Measurements from ENCODE around the gene NPBWR2. TPM values are rescaled to one million over a fixed set of nuclear protein-coding genes. Genes with fewer than 3 reads are reported as not detected.

NPBWR2 gene
- polyA plus RNA-seq, 3 donors from 2014 or later = not detected

- DNase-seq = no peak
- peaks cover 0 to 11% (median 2%) of the 10 kb centered on the region in 6 donors for H3K9me3 Mint-ChIP-seq
- H3K27me3 Mint-ChIP-seq (ENCODE audit: low read depth in 3 of 3) = peaks cover 1 to 8% (median 2%) of the 10 kb centered on the region in 3 donors
- no peak overlapping the region for H3K27ac Mint-ChIP-seq
- H3K4me3 Mint-ChIP-seq = no peak overlapping the region
- no peaks in the 10 kb centered on the region for H3K4me1 Mint-ChIP-seq
- H3K36me3 Mint-ChIP-seq = peaks cover 0 to 3% (median 0%) of the 10 kb centered on the region in 3 donors
Observed at GRCh38 chr20:64149141-64149540, 41.8 kb upstream of the NPBWR2 start.

DNA sequence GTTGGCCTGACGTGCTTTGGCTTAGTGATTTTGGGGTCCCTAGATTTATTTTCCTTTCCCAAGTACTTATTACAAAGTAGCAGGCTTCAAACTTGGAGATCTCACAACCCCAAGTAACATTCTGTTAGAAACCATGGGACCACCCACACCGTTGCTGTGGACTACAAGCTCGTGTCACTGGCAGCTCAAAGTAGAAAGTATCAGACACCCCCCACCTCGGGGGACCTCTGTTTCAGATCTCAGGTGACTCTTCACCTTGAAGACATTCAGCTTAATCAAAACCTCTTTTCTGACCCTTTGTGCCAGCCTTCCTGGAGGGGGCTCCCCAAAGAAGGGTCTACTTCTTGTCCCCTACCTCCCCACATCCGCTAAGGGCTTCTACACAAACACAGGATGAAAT lies 41.2 kb upstream of the NPBWR2 start:
- Mint-ChIP-seq H3K27ac (no peak overlapping the region), H3K4me3 (no peak overlapping the region), H3K27me3 (ENCODE audit: low read depth in 3 of 3) (peaks cover 1 to 8% (median 2%) of the 10 kb centered on the region in 3 donors), H3K9me3 (peaks cover 0 to 12% (median 2%) of the 10 kb centered on the region in 6 donors), H3K36me3 (peaks cover 0 to 3% (median 0%) of the 10 kb centered on the region in 3 donors), H3K4me1 (no peaks in the 10 kb centered on the region)
- DNase-seq = no peak

DNA sequence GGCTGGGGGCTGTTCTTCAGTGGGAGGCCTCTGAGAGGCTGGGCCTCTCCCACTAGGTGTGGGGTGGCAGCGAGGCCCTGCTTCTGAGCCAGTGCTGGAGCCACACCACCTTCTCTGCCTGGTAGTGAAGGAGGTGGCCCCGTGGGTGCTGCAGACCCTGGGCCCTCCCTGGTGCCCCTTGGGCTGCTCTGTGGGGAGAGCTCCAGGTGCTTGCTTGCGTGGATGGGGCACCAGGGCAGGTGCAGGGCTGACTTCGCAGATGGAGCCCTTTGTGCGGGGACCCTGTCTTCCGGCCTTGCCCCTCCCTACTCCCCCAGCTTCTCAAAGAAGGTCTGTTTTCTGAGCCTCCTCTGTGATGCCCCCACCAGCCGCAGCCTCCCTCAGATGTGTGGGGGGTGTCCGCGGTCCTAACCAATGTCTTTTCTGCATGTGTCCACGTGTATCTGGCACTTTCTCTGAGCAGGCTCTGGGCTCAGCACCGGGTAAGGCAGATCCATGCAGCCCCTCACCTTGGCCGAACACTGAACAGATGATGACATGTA lies 39.6 kb upstream of the NPBWR2 start:
- Mint-ChIP-seq H3K4me1 (no peaks in the 10 kb centered on the region), H3K36me3 (peaks cover 0 to 3% (median 0%) of the 10 kb centered on the region in 3 donors), H3K4me3 (no peak overlapping the region)

DNA sequence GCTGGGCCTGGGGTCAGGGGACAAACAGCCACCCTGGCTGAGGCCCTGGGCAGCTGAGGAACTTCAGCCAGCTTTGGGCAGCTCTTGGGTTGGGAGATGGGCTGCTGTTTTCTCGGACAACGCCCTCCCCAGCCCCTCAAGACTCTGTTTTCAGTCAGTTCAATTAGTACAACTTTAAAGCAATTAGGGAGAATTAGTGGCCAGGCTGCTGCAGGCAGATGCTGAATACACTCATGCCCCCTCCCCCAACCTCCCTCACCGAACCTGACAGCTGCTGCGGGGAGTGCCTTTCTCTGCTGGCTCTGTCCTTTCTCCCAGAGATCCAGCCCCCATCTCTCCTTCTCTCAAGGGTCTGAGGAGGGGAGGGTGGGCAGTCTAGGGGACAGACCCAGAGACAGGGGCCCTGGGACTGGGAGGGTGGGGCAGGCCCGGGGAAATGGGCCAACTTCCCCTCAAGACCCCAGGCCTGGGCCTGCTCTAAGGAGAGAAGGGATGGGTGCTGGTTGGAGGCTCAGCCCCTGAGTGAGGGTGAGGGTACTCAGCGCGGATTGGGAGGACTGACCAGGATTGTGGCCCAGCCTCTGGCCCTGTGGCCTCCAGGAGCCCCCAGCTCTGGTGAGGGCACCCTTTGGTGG lies 39.1 kb upstream of the NPBWR2 start:
- no peak overlapping the region for H3K4me3 Mint-ChIP-seq
- H3K27ac Mint-ChIP-seq = no peak overlapping the region
- H3K4me1 Mint-ChIP-seq = no peaks in the 10 kb centered on the region
- H3K36me3 Mint-ChIP-seq = peaks cover 0 to 3% (median 0%) of the 10 kb centered on the region in 3 donors
- no peak for DNase-seq
- peaks cover 1 to 8% (median 2%) of the 10 kb centered on the region in 3 donors for H3K27me3 Mint-ChIP-seq (ENCODE audit: low read depth in 3 of 3)
- H3K9me3 Mint-ChIP-seq = peaks cover 0 to 12% (median 3%) of the 10 kb centered on the region in 6 donors

More for the DNA sequence above, 39.6 kb upstream of the NPBWR2 start:
- Mint-ChIP-seq H3K27me3 (ENCODE audit: low read depth in 3 of 3) (peaks cover 1 to 10% (median 2%) of the 10 kb centered on the region in 3 donors), H3K27ac (no peak overlapping the region), H3K9me3 (peaks cover 0 to 12% (median 3%) of the 10 kb centered on the region in 6 donors)
- DNase-seq = no peak

DNA sequence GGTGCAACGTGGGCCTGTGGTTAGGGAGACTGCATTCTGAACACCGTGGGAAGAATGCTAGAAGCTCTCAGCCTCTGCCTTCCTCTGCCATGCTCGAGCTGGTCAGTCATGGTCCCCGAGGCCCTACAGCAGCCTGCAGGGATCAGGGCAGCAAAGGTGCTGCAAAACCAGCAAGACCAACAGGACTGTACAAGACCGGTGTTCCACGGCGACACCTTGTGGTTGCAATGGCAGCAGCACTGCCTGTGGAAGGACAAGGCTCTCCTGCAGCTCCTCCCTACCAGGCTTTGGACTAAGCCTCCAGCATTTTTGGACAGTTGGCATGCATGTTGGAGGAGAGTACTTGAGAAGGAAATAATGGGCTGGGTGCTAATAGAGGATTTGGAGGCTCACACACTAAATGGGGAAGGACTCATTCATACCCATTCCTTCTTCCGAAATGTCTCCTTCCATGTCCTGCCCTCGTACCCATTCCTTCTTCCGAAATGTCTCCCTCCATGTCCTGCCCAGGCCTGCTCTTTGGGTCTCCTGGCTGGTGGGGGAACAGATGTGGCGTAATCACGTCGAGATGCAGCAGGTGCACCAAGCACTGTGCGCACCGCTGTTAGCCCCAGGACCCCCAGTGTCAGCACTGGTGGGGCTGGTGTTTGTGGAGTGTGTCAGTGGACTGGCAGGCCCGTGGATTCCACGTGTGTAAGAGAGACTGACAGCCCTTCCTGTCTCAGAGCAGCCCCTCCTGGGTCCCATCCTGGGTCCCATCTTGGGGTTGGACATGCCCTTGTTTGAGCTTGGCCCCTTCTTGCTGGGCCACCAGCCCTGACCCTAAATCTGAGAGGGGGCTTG lies 38.3 kb upstream of the NPBWR2 start:
- Mint-ChIP-seq H3K4me1 (no peaks in the 10 kb centered on the region), H3K9me3 (peaks cover 0 to 12% (median 3%) of the 10 kb centered on the region in 6 donors)
- DNase-seq = no peak

DNA sequence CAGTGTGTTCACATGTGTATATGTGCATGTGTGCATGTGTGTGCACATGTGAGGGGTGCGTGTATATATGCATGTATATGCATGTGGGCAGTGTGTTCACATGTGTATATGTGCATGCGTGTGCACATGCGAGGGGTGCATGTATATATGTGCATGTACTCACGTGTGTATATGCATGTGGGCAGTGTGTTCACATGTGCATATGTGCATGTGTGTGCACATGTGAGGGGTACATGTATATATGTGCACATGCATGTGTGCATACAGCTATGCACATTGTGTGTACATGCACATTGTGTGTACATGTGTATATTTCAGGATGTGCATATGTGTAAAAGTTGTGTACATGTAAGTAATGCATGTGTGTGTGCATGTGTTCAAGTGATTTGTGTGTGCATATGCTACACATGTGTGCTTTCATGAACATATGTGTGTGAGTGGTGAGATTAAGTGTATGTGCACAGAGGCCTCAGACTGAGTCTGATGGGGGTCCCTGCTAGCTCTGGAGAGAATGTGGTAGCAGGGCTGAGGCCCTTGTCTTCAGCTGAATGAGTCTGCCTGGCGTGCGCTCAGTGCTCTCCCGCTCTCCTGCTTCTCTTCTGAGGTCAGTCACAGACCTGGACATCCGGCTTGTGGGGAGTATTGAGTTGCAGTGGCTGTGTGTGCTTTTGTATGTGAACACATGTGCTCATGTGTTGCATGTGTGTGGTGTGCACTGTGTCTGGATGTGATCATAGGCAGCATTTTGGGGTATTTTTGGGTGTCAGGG lies 37.0 kb upstream of the NPBWR2 start:
- H3K36me3 Mint-ChIP-seq = peaks cover 0 to 3% (median 0%) of the 10 kb centered on the region in 3 donors
- no peak overlapping the region for H3K4me3 Mint-ChIP-seq
- peaks cover 0 to 12% (median 3%) of the 10 kb centered on the region in 6 donors for H3K9me3 Mint-ChIP-seq
- no peak for DNase-seq
- H3K27me3 Mint-ChIP-seq (ENCODE audit: low read depth in 3 of 3) = peaks cover 0 to 8% (median 5%) of the 10 kb centered on the region in 3 donors
- no peak overlapping the region for H3K27ac Mint-ChIP-seq
- H3K4me1 Mint-ChIP-seq = no peaks in the 10 kb centered on the region

More for the DNA sequence above, 38.3 kb upstream of the NPBWR2 start:
- H3K36me3 Mint-ChIP-seq = peaks cover 0 to 3% (median 0%) of the 10 kb centered on the region in 3 donors
- H3K4me3 Mint-ChIP-seq = no peak overlapping the region
- H3K27ac Mint-ChIP-seq = no peak overlapping the region
- peaks cover 1 to 8% (median 3%) of the 10 kb centered on the region in 3 donors for H3K27me3 Mint-ChIP-seq (ENCODE audit: low read depth in 3 of 3)

- Mint-ChIP-seq H3K27me3 (ENCODE audit: low read depth in 3 of 3) (peaks cover 0 to 8% (median 5%) of the 10 kb centered on the region in 3 donors), H3K36me3 (peaks cover 0 to 3% (median 0%) of the 10 kb centered on the region in 3 donors), H3K4me3 (no peak overlapping the region), H3K27ac (no peak overlapping the region), H3K4me1 (no peaks in the 10 kb centered on the region), H3K9me3 (peaks cover 0 to 12% (median 3%) of the 10 kb centered on the region in 6 donors)
- DNase-seq = no peak
Observed at GRCh38 chr20:64143018-64143801, 35.8 kb upstream of the NPBWR2 start.

- H3K27ac Mint-ChIP-seq = no peak overlapping the region
- H3K36me3 Mint-ChIP-seq = peaks cover 0 to 3% (median 0%) of the 10 kb centered on the region in 3 donors
- H3K9me3 Mint-ChIP-seq = peaks cover 0 to 12% (median 3%) of the 10 kb centered on the region in 6 donors
- H3K4me3 Mint-ChIP-seq = no peak overlapping the region
- H3K4me1 Mint-ChIP-seq = no peaks in the 10 kb centered on the region
- H3K27me3 Mint-ChIP-seq (ENCODE audit: low read depth in 3 of 3) = peaks cover 0 to 8% (median 5%) of the 10 kb centered on the region in 3 donors
- no peak for DNase-seq
Observed at GRCh38 chr20:64142590-64142989, 35.2 kb upstream of the NPBWR2 start.

DNA sequence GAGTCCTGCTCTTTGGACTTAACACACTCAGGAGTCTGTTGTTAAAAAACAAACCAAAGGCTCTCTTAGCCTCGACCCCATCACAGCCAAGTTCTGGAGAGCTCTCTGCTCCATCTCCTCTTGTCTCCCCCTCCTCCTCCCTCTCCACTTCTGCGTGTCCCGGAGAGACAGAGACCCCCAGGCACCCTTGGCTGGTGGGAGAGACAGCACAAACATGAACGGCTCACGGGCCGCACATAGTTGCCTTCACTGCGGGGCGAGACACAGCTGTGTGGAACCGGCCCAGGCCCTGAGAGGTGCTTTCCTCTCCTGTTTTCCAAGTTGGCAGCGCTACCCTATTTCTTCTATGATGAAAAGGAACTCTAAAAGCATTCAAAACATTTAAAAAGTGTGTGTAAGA lies 33.6 kb upstream of the NPBWR2 start:
- no peak overlapping the region for H3K27ac Mint-ChIP-seq
- no peak overlapping the region for H3K4me3 Mint-ChIP-seq
- DNase-seq = no peak
- H3K36me3 Mint-ChIP-seq = peaks cover 0 to 3% (median 0%) of the 10 kb centered on the region in 3 donors
- peaks cover 0 to 8% (median 5%) of the 10 kb centered on the region in 3 donors for H3K27me3 Mint-ChIP-seq (ENCODE audit: low read depth in 3 of 3)
- H3K9me3 Mint-ChIP-seq = peaks cover 0 to 12% (median 3%) of the 10 kb centered on the region in 6 donors
- H3K4me1 Mint-ChIP-seq = no peaks in the 10 kb centered on the region

DNA sequence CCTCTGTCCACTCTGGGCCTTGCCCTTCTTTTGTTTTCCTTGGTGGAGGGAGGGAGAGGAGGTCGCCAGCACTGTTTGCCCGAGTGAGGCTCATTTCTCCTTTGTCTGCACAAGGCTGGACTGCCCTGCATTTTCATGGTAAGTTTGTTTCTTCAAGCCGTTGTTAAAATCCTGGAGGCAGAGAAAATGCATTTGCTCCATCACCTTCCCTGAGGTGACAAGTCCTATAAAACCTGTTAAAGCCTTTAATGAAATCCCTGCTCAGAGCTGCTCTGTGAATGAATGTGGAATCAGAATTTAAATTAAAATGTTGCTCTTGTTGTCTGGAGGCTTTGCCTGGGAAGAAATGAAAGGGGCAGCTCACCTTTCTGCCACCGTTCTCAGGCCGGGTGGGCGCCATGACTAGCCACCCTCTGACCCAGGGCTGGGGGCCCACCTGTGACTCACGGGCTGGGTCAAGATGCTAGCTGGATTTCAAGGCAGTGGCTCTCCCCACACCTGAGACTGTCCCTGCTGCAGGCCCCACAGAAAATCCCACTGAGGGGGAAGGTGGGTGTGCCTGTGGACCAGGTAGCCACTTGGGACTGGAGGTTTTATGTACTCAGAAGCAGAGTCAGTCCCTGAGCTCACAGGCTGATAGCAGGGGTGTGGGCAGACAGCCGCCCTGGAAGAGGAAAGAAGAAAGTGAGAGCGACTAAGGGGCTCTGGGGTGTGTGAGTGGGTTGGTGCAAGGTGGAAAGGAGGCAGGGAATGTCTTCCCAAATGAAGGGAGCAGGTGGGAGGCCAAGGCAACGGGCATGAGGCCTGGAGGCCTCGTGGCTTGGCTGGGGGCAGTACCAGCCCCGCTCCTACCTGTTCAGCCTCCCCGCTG lies 32.9 kb upstream of the NPBWR2 start:
- no peak overlapping the region for H3K4me3 Mint-ChIP-seq

DNA sequence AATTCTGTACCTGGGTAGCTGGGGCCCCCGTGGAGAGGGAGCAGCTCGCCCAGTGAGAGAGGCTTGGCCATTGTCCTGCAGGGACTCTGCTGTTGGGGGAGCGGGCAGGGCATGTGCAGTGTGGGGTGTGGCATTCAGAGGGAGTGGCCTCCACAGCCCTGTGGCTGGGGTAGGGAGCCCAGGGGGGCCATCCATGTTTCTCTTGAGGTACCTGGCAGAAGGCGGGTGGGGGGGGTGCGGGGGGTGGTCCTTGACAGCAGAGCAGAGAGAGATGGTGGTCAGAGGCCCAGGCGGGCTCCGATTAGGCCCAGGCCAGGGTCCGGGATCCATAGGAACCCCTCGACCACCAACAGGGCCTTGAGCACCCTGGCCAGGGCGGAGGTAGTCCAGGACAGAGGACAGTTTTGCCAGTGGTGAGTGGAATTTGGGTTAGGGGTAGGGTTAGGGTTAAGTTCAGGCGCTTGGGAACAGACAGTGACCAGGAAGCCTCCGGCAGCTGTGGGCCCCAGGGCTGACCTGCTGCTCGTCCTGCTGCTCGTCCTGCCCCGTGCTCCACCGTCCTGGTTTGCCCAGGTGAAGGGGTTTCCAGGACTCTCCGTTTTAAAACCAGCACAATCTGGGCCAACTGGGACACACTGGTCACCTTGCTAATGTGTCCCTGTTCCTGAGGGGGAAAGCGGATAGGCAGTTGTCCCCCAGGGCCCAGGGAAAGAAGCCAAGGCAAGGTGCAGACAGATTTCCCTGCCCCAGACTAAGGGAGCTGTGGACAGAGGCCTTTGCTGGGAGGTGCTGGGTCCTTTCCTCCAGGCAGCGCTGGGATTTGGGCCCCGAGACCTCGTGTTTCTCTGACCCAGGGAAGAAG lies 32.1 kb upstream of the NPBWR2 start:
- Mint-ChIP-seq H3K27ac (no peak overlapping the region), H3K9me3 (peaks cover 0 to 4% (median 0%) of the 10 kb centered on the region in 6 donors), H3K36me3 (no peaks in the 10 kb centered on the region), H3K4me1 (no peaks in the 10 kb centered on the region), H3K4me3 (no peak overlapping the region), H3K27me3 (ENCODE audit: low read depth in 3 of 3) (peaks cover 0 to 3% (median 2%) of the 10 kb centered on the region in 3 donors)
- DNase-seq = no peak

More for the DNA sequence above, 32.9 kb upstream of the NPBWR2 start:
- DNase-seq = no peak
- no peak overlapping the region for H3K27ac Mint-ChIP-seq
- no peaks in the 10 kb centered on the region for H3K4me1 Mint-ChIP-seq
- peaks cover 0 to 12% (median 3%) of the 10 kb centered on the region in 6 donors for H3K9me3 Mint-ChIP-seq
- H3K36me3 Mint-ChIP-seq = peaks cover 0 to 3% (median 0%) of the 10 kb centered on the region in 3 donors
- peaks cover 0 to 8% (median 5%) of the 10 kb centered on the region in 3 donors for H3K27me3 Mint-ChIP-seq (ENCODE audit: low read depth in 3 of 3)

Measured in immature natural killer cell (primary cell).